Epithelial cell of proximal tubule (primary cell): ENCODE results near the gene THBS3. TPM values are rescaled to one million over a fixed set of nuclear protein-coding genes. Genes with fewer than 3 reads are reported as not detected.
"Not testable (repeated sequence)": the region's sequence is repeated elsewhere in the genome, so short reads cannot be mapped to it uniquely, and the experiment has no call there.

Experiments used
- DNase-seq: peaks from one replicate; pipeline ENCODE4 v3.0.0-alpha.2; 2011; ENCODE audit warnings: low read depth
- H3K4me3 ChIP-seq: 2 replicates; pipeline ENCODE4 v1.5.1; 2011; ENCODE audit warnings: low read depth, mild to moderate bottlenecking, low read length
- total RNA-seq: library from RNA; depleted of rRNA; stranded (reverse); fragments of >200 nt; gene quantifications from 2 replicates; pipeline ENCODE4 v1.2.3, GENCODE V29; 2015
- TF ChIP-seq, protein P1 (sequence below): conservative IDR thresholded peaks from 2 replicates; pipeline ENCODE4 v1.5.1; 2012; ENCODE audit warnings: low read depth, mild to moderate bottlenecking, low read length

THBS3 gene
- total RNA-seq, 1 donor from 2014 or later = 13.2 TPM

DNA sequence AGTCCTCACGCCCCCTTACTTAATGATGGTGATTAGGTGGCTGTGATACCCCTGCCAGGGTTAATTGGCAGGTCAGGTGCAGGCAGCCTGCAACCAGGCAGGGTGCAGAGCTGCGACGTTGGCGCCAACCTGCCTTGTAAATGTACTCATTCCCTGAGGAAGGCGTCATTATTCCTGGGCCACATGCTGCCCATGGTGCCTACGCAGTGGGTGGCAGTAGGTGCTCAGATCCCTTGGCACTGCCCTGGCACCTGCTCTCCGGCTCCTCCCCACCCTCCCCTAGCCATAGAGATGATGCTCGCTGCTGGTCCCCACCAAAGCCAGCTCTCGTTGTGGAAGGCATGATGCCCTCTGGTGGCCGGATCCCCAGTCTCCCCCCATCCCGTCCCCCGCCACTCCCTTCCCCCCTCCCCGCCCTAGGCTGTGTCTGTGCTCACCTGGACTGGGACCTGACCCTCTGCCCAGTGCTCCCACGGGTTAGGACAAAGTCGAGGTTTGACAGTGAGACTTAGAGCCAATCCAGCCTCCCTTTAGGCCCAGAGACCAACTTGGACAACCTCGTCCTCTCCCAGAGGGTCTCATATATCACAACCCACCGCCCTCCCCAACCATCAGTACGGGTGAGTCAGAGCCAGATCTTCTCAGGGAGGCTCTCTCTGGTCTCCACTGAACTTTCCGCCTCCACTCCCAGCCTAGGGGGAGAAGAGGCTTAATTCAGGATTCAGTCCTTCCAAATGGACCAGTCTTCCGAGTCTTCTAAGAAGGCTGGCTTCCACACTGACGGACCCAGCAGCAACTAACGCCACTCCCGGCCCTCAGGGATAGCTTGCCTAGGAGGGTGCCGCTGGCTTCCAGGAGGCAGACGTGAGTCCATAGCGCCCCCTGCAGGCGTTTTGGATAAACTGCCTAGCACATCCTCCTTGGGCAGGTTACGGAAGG is 40.3 kb downstream of the THBS3 start:
- peak overlapping the region; percentile 34 for H3K4me3 ChIP-seq
- DNase-seq = no peak
- TF ChIP-seq, protein P1, sequence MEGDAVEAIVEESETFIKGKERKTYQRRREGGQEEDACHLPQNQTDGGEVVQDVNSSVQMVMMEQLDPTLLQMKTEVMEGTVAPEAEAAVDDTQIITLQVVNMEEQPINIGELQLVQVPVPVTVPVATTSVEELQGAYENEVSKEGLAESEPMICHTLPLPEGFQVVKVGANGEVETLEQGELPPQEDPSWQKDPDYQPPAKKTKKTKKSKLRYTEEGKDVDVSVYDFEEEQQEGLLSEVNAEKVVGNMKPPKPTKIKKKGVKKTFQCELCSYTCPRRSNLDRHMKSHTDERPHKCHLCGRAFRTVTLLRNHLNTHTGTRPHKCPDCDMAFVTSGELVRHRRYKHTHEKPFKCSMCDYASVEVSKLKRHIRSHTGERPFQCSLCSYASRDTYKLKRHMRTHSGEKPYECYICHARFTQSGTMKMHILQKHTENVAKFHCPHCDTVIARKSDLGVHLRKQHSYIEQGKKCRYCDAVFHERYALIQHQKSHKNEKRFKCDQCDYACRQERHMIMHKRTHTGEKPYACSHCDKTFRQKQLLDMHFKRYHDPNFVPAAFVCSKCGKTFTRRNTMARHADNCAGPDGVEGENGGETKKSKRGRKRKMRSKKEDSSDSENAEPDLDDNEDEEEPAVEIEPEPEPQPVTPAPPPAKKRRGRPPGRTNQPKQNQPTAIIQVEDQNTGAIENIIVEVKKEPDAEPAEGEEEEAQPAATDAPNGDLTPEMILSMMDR = peak; percentile 96

DNA sequence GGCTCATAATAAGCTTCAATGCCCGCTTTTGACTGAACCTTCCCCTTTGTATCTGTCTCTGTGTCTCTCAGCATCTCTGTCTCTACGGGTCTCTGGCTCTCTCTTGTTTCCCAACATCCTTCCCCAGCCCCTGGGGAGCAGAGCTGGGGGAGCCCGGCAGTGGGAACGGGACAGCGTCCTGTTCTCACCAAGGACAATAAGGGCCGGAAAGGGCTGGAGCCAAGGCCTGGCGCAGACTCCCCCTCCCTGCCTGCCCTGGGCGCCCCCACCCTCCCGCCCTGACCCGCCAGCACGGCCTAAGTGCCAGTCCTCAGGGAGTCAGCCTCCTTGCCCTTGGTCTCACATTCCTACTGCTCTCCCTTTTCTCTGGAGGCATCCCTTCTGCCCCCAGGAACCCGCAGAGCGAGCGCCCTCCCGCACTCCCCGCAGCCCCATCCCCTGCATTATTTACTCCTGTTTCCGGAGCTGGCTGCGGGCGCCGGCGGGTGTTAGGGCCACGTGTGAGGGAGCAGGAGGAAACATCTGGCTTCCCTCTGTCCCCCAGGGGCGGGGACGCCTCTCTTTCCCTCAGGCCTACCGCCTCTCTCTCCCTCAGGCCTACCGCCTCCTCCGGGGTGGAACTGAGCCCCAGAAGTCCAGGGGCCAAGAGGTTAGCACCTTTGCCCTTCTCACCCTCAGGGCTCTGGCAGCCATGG is 41.1 kb downstream of the THBS3 start:
- H3K4me3 ChIP-seq = no peak overlapping the region
- DNase-seq = no peak
- TF ChIP-seq, protein P1 = no peak

DNA sequence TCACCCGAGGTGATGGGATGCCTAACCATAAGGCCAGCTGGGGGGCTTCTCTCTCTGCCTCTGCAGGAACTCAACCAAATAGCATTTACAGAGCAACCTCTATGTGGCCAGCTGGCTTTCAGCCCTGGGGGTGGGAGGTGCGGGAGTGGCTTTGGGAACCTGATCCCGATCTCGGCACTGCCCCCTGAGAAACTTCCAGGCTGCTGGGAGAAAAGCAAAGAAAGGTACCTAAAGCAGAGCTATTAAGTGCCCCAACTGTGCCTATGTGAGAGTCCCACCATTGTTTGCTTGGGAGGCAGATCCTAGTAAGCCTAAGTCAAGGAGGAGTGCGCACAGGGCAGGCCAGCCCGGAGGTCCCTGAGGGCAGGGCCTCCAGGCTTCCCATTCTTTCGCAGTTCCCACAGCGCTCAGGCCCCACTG is 41.6 kb downstream of the THBS3 start:
- H3K4me3 ChIP-seq = no peak overlapping the region
- TF ChIP-seq, protein P1 = no peak

DNA sequence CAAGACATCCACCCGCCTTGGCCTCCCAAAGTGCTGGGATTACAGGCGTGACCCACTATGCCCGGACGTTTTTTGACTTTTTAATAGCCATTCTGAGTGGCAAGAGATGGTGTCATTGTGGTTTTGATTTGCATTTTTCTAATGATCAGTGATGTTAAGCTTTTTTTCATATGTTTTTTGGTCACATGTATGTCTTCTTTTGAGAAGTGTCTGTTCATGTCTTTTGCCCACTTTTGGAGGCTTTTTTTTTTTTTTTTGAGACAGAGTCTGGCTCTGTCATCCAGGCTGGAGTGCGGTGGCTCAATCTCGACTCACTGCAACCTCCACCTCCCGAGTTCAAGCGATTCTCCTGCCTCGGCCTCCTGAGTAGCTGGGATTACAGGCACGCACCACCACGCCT is 43.1 kb downstream of the THBS3 start:
- H3K4me3 ChIP-seq, DNase-seq: not testable (repeated sequence)

More for the DNA sequence above, 41.6 kb downstream of the THBS3 start:
- no peak for DNase-seq

DNA sequence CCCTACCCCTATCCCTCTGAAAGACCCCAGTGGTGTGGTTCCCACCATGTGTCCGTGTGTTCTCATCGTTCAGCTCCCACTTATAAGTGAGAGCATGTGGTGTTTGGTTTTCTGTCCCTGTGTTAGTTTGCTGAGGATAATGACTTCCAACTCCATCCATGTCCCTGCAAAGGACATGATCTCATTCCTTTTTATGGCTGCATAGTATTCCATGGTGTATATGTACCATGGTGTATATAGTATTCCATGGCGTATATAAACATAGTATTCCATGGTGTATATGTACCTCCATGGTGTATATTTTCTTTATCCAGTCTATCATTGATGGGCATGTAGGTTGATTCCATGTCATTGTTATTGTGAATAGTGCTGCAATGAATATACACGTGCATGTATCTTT is 43.9 kb downstream of the THBS3 start:
- DNase-seq, H3K4me3 ChIP-seq: not testable (repeated sequence)

DNA sequence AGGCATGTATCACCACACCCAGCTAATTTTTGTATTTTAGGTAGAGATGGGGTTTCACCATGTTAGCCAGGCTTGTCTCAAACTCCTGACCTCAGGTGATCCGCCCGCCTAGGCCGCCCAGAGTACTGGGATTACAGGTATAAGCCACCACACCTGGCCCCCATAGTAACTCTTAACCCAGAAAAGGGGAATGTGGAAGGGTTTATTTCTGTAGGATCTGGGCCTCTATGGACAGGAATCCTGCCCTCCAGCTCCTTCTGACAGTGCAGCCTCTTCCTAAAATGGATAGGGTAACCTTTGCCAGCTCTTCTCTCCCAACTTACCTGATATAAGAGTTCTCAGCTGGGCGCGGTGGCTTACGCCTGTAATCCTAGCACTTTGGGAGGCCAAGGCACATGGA is 45.1 kb downstream of the THBS3 start:
- not testable (repeated sequence) for H3K4me3 ChIP-seq, DNase-seq

DNA sequence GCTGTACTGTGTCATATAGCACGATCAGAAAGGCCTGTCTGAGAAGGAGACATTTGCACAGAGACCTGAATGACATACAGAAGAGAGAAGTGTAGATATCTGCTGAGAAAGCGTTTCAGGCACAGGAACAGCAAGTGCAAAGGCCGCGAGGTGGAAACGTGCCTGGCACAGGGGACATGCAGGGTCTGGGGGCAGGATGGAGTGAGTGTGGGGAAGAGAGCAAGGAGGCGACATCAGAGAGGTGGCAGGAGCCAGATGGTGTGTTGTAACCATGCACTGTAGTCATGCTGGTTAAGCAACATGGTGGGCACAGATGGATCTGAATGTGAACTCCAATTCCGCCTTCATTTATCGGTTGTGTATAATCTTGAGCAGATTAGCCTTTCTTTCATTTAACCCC is 47.6 kb downstream of the THBS3 start:
- TF ChIP-seq, protein P1 = no peak
- H3K4me3 ChIP-seq = no peak overlapping the region
- DNase-seq = no peak

DNA sequence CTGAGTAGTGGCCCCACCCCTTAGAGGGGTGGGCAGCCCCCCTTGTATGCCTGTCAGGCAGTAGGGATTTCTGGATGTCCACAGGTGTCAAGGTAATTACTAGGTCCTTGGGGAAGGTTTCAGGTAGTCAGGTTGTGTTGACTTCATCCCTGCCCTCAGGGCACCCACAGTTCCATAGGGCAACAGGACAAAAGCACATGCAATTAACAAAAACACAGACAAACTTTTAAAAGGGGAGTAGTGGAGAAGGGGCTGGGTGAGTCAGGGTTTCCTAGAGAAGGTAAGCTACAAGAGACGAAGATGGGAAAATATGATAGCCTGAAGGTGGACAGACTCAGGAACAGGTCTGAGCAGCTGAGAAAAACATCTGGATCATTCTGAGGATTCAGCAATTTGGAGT is 48.7 kb downstream of the THBS3 start:
- TF ChIP-seq, protein P1 = no peak
- DNase-seq = no peak
- H3K4me3 ChIP-seq = no peak overlapping the region

DNA sequence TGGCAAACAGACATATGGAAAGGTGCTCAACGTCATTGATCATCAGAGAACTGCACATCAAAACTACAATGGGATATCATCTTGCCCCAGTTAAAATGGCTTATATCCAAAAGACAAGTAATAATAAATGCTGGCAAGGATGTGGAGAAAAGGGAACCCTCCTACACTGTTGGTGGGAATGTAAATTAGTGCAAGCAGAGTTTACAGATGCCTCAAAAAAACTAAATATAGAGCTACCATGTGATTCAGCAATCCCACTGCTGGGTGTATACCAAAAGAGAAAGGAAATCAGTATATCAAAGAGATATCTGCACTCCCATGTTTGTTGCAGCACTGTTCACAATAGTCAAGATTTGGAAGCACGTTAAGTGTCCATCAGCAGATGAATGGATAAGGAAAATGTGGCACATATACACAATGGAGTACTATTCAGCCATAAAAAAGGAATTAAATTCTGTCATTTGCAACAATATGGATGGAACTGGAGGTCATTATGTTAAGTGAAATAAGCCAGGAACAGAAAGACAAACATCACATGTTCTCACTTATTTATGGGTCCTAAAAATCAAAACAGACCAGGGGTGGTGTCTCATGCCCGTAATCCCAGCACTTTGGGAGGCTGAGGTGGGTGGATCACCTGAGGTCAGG is 51.6 kb downstream of the THBS3 start:
- not testable (repeated sequence) for H3K4me3 ChIP-seq, DNase-seq
